Inflammatory macrophage (primary cell): ENCODE measurements around the gene RBFOX2.

Experiments
- DNase-seq, 2 donors: peaks; one replicate each; pipeline ENCODE4 v3.0.0-alpha.2; 2020 to 2022

RBFOX2 gene

GRCh38 chr22:35894937-35895708 lies 133.5 kb downstream of the RBFOX2 start:
- DNase-seq = peak in 1 of 2 donors; percentile 43

DNA sequence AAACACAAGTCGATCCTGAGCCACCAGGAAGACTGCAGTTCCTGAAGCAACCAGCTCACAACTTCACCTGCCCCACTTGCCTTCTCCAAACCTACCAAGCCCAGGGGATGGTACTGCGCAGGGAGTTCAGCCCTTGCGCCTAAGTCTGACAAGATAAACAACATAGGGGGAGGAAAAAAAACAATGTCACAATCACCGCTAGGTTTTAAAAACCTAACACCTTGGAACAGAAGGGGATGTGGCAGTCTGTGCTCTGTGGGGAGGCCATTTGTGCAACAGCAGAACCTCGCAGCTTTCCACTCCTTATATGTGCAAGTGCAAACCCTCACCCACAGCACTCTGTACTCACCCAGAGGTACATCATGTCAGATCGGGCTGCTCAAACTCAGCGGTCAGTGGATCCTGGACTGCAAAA lies 134.2 kb downstream of the RBFOX2 start:
- no peak for DNase-seq

DNA sequence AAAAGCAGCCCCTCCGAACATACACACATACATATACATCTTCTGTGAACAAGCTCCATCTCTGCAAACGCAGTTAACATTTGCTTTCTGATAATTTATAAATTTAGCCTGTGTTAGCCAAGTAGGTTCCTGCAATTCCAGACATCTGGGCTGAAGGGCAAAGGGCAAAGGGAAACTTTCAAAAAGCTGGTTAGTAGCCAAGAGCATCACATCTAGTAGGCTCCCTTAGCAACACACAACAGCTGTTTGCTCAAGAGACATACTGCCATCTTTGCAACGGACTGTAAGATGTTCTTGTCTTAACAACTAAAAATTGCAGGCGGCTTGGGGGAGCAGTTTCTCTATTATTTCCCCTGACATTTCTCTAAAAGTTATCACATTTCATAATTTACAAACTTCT lies 134.9 kb downstream of the RBFOX2 start:
- no peak for DNase-seq

DNA sequence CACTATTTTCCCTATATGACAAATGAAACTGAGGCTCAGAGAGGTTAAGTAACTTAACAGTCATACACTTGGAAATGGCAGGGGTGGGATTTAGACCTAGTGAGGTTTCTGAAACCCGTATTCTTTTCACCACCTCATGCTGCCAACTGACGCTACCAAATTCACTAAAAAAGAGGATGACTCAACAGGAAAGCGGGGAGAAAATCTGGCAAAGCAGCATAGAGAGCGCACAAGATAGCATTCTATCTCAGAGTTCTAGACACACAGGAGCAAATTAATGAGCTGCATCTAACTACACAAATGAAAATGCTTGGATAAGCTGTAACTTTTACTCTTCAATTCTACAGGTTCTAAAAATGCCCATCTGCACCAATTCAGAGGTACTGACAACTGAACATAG lies 136.4 kb downstream of the RBFOX2 start:
- DNase-seq = no peak

DNA sequence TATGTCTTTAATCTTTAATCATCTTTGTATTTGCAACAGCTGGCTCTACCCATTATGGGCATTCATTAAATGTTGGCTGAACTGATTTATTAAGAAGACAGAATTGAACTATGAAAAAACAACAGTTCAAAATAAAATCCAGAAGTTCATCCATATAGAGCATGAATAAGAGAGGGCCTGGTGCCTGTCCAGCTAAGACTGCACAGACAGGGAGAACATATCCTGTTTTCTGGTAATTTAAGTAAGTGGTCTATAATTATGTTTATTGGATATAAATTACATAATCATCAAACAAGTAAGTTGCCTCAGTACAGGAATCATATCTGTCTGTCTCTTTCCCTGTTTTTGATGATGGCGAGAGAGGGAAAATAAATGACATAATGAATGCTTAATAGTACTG lies 137.2 kb downstream of the RBFOX2 start:
- no peak for DNase-seq

DNA sequence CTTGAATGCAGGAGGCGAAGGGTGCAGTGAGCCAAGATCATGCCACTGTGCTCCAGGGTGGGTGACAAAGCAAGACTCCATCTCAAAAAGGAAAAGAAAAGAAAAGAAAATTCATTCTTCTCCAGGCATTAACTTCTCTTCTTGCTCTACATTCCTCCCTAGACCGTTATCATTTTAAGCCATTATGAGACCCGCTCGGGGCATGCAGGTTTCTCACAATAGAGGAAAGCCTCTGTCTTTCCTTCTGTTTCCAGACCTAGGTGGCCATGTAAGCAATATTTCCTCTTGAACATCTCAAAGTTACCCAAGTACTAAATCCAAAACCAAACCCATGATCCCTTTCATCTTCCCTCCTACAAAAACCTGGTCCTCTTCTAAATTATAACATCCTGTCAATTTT lies 139.6 kb downstream of the RBFOX2 start:
- DNase-seq = no peak

DNA sequence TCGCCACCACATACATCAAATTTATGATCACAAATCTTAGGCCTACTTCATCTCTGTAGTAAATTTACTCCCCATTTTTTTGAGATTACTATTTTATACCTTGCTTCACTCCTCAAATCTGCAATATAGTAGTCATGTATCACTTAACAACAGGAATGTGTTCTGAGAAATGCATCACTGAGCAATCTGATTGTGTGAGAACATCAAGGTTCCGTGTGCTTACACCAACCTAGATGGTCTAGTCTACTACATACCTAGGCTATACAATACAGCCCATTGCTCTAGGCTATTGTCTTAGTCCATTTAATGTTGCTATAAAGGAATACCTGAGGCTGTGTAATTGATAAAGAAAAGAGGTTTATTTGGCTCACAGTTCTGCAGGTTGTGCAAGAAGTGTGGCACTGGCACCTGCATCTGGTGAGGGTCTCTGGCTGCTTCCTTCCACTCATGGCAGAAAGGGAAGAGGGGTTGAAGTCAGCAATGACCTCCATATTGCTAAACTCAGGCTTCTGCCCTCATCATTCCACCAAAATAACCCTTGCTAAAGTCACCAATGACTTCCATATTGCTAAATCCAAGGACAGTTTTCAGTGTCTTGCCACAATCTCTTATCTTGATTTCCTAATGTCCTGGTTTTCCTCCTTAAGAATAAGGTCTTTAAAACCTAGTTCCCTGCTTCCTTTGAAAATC lies 140.3 kb downstream of the RBFOX2 start:
- DNase-seq = no peak

GRCh38 chr22:35887296-35887875 lies 141.2 kb downstream of the RBFOX2 start:
- DNase-seq = no peak

DNA sequence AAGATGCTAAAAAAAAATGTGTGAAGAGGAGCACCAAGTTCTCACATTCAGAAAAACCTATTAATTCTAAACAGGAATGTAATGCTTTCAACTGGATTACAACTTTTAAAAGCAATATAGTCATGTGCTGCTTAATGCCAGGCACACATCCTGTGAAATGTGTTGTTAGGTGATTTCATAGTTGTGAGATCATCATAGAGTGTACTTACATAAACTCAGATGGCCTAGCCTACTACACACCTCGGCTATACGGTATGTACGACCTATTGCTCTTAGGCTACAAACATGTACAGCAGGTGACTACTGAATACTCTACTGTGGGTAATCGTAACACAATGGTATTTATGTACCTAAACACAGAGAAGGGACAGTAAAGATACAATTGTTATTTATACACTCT lies 142.3 kb downstream of the RBFOX2 start:
- DNase-seq = no peak

DNA sequence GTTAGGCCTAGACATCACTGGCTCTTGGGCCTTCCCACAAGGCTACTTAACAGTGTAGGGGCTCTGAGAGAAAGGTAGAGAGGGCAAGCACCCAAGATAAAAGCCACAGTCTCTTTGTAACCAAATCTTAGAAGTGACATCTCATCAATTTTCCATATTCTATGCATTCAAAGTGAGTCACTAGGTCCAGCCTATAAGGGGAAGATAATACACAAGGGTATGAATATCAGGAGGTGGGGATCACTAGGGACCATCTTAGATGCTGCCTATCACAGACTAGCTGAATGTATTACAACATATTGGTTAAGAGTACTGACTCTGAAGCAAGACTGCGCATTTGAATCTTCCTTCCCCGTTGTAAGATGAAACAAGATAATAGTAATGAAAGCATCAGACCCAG lies 144.1 kb downstream of the RBFOX2 start:
- no peak for DNase-seq

DNA sequence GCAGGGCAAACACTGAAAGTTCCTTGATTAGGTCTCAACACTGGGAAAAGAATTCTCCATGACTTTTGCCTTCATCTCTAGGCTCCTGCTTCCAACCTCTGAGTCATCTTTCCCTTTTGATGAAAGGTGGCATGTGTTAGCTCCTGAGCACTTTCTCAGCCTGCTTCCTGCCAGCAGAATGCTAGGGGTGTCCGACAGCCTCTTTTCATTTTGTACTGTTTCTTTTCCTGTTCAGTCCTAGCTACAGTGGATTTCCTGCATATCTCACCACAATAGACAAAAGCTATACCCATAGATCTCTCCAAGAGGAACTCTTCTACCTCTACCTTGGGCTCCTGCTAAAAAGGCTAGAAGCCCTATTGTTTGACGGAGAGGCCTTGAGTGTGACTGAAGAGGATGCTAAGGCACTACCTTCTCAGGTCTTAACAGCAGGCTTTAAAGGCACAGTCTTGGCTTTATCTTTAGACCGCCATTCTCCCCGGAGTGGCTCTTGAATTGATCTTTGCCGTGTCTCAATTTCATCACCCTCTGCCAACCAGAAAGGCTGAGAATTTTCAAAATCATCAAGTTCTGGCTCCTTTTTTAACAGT lies 145.5 kb downstream of the RBFOX2 start:
- DNase-seq = no peak

DNA sequence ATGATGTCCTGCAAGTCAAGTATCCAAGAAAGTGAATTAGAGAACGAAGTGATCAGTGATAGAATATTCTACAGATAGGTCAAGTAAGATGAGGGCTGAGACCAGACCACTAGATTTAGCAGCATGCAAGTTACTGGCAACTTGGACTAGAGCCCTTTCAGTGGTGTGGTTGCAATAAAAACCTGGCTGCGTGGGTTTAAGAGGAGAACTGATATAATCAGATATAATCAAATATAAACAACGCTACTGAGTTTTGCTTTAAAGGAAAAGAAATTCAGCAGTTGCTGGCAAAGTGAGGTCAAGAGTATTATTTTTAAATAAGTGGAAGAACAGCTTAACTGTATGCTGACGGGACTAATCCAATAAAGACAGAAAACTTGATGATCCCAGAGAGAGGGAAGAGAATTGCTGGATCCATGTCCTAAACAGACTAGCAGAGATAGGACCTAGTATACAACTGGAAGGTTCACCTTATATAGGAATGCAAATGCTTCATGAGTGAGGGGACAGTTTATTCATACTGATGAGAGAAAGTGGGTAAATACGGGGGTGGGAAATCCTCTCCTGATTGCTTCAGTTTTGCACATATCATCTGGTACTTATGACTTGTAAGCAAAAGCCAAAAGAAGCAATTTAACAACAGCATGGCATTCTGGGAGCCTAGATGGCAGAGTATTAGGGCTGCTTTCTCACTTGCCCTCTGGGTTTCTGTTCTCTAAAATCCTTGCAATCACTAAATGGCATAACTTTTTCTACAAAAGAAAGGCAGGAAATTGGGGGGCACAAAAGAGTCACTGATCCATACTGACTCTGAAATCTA lies 146.2 kb downstream of the RBFOX2 start:
- DNase-seq = no peak

- no peak for DNase-seq
These were observed 149.3 kb downstream of the RBFOX2 start for GRCh38 chr22:35879351-35879750.

GRCh38 chr22:35873426-35873825 lies 155.2 kb downstream of the RBFOX2 start:
- DNase-seq = no peak

DNA sequence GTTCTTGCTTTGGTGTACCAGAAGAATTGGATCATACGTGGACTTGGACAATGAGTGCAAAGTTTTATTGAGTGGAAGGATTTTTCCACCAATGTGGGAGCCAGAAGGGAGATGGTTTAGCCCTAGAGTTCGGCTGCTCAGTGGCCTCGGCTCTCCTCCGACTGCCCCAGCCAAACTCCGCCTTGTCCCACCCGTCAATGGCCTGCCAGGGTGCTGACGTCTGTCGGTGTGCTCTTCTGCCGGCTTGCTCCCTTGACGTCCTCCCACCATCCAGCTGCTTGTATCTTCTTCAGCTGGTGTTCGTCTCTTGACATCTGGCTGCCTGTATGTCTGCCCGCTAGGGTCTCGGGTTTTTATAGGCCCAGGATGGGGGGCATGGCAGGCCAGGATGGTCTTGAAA lies 156.2 kb downstream of the RBFOX2 start:
- no peak for DNase-seq

GRCh38 chr22:35870517-35871293 lies 157.9 kb downstream of the RBFOX2 start:
- DNase-seq = no peak

- DNase-seq = no peak
These were observed 159.7 kb downstream of the RBFOX2 start for GRCh38 chr22:35868938-35869337.

- no peak for DNase-seq
These were observed 162.0 kb downstream of the RBFOX2 start for GRCh38 chr22:35866651-35867050.

DNA sequence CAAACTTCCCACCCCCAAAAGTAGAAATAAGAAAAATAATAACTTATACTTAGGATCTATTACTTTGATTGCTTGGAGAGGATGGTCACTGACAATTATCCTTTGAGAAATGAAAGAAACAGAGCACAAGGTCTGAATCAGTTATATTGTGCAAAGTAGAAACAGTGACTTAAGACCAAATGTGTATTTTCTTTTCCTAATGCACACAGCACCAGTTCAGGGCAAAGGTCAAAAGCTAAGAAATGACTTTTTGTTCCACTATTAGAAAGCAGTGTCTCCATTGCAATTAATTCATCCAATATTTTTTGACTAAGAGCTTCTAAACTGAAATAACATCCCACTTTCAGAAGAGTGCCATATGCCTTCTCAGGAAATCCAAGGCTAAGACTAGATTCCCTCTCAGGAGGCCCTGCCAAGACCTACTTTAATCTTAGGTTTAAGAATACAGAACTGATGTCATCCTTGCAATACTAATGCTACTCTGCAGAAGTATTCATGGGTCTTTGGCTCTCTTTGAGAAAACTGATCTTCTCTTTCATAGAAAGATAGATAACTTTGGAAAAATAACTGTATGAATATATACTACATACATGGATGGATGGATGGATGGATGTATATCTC lies 164.0 kb downstream of the RBFOX2 start:
- DNase-seq = no peak

DNA sequence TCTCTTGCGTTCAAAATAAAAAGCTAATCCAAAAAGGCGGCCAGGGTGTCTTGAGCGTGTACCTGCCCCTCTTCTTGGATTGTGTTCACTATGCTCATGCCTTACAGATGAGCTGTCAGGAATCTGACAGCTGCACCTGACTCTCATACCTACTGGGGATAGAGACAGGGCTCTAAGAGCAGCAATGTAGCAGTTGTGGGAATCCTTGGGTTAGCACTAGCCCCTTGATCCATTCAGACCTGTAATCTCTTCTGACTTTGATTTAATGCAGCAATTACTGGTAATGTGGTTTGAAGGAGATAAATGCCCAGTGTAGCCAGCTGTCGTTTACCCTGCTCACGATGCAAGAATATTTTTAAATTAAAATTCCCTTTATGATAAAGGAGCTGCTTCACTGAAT lies 165.2 kb downstream of the RBFOX2 start:
- DNase-seq = no peak

DNA sequence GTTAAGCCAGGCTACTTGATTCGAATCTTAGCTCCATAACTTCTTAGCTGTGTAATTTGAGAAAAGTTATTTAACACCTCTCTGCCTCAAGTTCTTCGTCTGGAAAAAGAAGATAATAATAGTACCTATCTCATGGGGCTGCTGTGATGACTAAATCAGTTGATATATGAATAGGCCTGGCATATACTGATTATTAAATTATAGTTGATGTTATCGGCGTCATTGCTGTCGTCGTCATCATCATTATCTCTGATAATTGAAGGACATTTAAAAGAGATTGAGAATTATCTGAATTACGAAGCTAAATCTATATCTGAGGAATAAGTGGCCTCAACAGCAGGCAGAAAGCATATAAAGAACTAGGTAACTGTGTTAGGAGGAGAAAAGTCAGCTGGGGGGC lies 165.9 kb downstream of the RBFOX2 start:
- no peak for DNase-seq
